Uterus (tissue), 2 donors: ENCODE data around the gene LMBR1.

Experiments used
- POLR2A ChIP-seq, 2 donors: fragments of 450-650 bp; IDR thresholded peaks; one replicate each; pipeline ENCODE4 v1.6.1; 2016; ENCODE audit warnings: antibody characterized with exemption in 2 of 2, mild to moderate bottlenecking in 1 of 2, moderate library complexity in 1 of 2
- TF ChIP-seq, protein P1 (sequence below), 4 experiments: fragments of 200-600 bp in 2 of 4; fragments of 450-650 bp in 2 of 4; sonication (generic) in 2 of 4; IDR thresholded peaks; one replicate each; pipeline ENCODE4 v1.5.1; 2016 to 2019; ENCODE audit warnings: antibody characterized with exemption in 4 of 4, mild to moderate bottlenecking in 2 of 4, moderate library complexity in 1 of 4

DNA sequence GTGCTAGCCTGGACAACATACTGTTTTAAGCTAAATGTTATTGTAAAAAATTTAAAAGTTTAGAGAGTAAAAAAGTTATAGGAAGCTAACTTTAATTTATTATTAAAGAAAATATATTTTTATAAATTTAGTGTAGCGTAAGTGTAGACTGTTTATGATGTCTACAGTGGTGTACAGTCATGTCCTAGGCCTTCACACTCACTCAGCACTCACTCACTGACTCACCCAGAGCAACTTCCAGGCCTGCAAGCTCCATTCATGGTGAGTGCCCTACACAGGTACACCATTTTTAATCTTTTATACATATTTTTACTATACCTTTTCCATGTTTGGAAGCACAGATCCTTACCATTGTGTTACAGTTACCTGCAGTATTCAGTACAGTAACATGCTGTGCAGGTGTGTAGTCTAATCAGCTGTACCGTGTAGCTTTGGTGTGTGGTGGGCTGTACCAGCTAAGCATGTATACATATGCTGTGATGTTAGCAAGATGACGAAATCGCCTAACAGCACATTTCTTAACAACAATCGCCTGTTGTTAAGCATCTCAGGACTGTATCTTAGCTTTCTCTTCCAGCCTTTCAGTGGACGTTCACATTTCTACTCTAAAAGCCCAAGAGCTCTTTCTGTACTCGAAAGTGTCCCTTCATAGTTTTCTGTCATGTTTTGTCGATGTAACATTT is 240.0 kb downstream of the LMBR1 start:
- TF ChIP-seq POLR2A (IDR thresholded peaks at IDR 0.05) = no peak
- TF ChIP-seq, protein P1, sequence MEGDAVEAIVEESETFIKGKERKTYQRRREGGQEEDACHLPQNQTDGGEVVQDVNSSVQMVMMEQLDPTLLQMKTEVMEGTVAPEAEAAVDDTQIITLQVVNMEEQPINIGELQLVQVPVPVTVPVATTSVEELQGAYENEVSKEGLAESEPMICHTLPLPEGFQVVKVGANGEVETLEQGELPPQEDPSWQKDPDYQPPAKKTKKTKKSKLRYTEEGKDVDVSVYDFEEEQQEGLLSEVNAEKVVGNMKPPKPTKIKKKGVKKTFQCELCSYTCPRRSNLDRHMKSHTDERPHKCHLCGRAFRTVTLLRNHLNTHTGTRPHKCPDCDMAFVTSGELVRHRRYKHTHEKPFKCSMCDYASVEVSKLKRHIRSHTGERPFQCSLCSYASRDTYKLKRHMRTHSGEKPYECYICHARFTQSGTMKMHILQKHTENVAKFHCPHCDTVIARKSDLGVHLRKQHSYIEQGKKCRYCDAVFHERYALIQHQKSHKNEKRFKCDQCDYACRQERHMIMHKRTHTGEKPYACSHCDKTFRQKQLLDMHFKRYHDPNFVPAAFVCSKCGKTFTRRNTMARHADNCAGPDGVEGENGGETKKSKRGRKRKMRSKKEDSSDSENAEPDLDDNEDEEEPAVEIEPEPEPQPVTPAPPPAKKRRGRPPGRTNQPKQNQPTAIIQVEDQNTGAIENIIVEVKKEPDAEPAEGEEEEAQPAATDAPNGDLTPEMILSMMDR (IDR thresholded peaks at IDR 0.05) = no peak
